ENCODE results near the gene TNFRSF1B. TPM values are rescaled to one million over a fixed set of nuclear protein-coding genes. Genes with fewer than 3 reads are reported as not detected.

TNFRSF1B gene
- total RNA-seq, 3 donors from 2014 or later (not counting 1 experiment from before 2014, with no cell fraction given): 152 to 173 (median 172) TPM

DNA sequence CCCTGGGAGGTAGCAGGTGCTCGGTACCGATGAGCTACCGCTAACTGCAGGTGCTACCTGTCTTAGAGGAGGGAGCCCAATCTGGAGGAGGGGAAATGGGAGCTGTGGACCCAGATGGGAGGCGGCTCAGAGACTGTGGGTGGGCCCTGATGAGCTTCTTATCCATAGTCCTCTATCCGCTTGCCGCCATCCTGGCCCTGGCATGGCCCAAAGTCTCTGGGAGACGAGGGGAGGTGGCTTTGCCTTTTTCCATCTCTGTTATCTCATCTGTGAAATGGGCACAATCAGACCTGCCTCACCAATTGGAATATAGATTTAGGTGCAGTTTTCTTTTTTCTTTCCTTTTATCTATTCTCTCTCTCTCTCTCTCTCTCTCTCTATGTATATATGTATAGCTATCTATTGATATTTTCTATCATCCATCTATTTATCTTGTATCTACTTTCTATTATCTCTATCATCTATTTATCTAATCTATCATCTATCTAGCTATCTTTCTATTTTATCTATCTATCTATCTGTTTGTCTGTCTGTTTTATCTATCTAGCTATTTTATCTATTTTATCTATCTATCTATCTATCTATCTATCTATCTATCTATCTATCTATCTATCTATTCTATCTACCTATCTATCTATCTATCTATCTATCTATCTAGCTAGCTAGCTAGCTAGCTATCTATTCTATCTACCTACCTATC lies 16.5 kb downstream of the TNFRSF1B start:
- no peaks in the 10 kb centered on the region for H3K9me3 Mint-ChIP-seq
- DNase-seq (no peak), ATAC-seq (no peak)
- 92% methylated on average over 7 of the region's 7 CpGs for whole genome bisulfite sequencing (ENCODE audit: insufficient coverage)
- H3K9me3 ChIP-seq (ENCODE audit: control insufficient read depth, insufficient read depth, low read length): no peaks in the 10 kb centered on the region
- peak overlapping the region; percentile 99 for H3K27ac Mint-ChIP-seq
- peaks cover 38% of the 10 kb centered on the region for H3K36me3 ChIP-seq (ENCODE audit: control insufficient read depth, insufficient read depth, low read length)
- no peak overlapping the region for H3K27ac ChIP-seq (ENCODE audit: low read length)
- peaks cover 68 to 97% of the 10 kb centered on the region in 2 donors for H3K4me1 Mint-ChIP-seq
- peaks cover 95% of the 10 kb centered on the region for H3K4me1 ChIP-seq (ENCODE audit: control insufficient read depth, insufficient read depth, low read length)
- H3K27me3 ChIP-seq (ENCODE audit: control insufficient read depth, insufficient read depth, low read length): no peaks in the 10 kb centered on the region
- no peaks in the 10 kb centered on the region for H3K27me3 Mint-ChIP-seq (ENCODE audit: low read depth in 2 of 2)
- no peak for TF ChIP-seq CTCF (IDR thresholded peaks at IDR 0.05)
- intact Hi-C loops (cut with micrococcal nuclease): no loop called here
- H3K36me3 Mint-ChIP-seq: no peaks in the 10 kb centered on the region
- no peak overlapping the region for H3K4me3 Mint-ChIP-seq
- H3K4me3 ChIP-seq (ENCODE audit: low read length): no peak overlapping the region

DNA sequence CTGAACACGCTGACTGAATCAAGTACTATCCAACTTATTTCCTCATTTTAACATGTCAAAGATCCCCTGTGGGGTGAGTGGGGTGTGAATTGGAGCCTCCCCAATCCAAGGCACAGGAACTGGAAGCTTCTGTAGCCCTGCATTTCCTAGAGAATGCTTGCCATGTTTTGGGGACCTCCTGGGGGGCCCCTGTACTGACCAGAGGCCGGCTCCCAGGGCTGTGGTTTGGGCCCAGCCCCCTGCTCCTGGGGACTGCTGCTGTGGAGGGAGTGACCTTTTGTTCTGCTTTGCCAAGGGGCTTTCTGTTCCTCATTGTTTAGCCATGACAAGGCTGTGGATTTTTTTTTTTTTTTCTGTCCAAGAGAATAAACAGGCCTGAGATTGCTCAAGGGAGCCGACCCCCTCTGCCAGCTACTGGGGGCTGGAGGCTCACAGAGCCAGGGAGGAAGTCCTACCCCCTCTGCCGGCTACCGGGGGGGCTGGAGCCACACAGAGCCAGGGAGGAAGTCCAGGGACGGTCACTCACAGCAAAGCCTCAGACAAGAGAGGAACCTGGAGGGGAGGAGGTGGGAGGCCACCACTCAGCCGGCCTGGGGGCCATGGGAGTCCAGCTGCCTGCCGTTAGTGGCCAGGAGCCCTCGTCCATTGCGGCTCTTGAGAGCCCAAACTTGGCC lies 17.4 kb downstream of the TNFRSF1B start:
- peak; percentile 36 to 63 (median 48) for ATAC-seq
- Mint-ChIP-seq H3K9me3 (no peaks in the 10 kb centered on the region), H3K36me3 (no peaks in the 10 kb centered on the region), H3K27ac (peak overlapping the region; percentile 99), H3K4me1 (peaks cover 66 to 97% of the 10 kb centered on the region in 2 donors), H3K27me3 (ENCODE audit: low read depth in 2 of 2) (no peaks in the 10 kb centered on the region), H3K4me3 (peak overlapping the region; percentile 55)
- intact Hi-C loops (cut with micrococcal nuclease): no loop called here
- no peaks in the 10 kb centered on the region for H3K9me3 ChIP-seq (ENCODE audit: control insufficient read depth, insufficient read depth, low read length)
- peak overlapping the region; percentile 46 for H3K27ac ChIP-seq (ENCODE audit: low read length)
- DNase-seq: no peak
- 34% methylated on average over 8 of the region's 10 CpGs for WGBS (ENCODE audit: insufficient coverage)
- no peak overlapping the region for H3K4me3 ChIP-seq (ENCODE audit: low read length)
- TF ChIP-seq CTCF (IDR thresholded peaks at IDR 0.05): no peak
- peaks cover 94% of the 10 kb centered on the region for H3K4me1 ChIP-seq (ENCODE audit: control insufficient read depth, insufficient read depth, low read length)
- H3K36me3 ChIP-seq (ENCODE audit: control insufficient read depth, insufficient read depth, low read length): peaks cover 43% of the 10 kb centered on the region
- H3K27me3 ChIP-seq (ENCODE audit: control insufficient read depth, insufficient read depth, low read length): no peaks in the 10 kb centered on the region

GRCh38 chr1:12185036-12185917 lies 18.5 kb downstream of the TNFRSF1B start:
- Histone ChIP-seq H3K4me1 (ENCODE audit: control insufficient read depth, insufficient read depth, low read length) (peaks cover 89% of the 10 kb centered on the region), H3K27me3 (ENCODE audit: control insufficient read depth, insufficient read depth, low read length) (no peaks in the 10 kb centered on the region), H3K36me3 (ENCODE audit: control insufficient read depth, insufficient read depth, low read length) (peaks cover 40% of the 10 kb centered on the region), H3K4me3 (ENCODE audit: low read length) (no peak overlapping the region), H3K27ac (ENCODE audit: low read length) (peak overlapping the region; percentile 46), H3K9me3 (ENCODE audit: control insufficient read depth, insufficient read depth, low read length) (no peaks in the 10 kb centered on the region)
- peaks cover 67 to 96% of the 10 kb centered on the region in 2 donors for H3K4me1 Mint-ChIP-seq
- H3K27ac Mint-ChIP-seq: peak overlapping the region; percentile 99
- H3K36me3 Mint-ChIP-seq: no peaks in the 10 kb centered on the region
- no peak for TF ChIP-seq CTCF (IDR thresholded peaks at IDR 0.05)
- H3K9me3 Mint-ChIP-seq: no peaks in the 10 kb centered on the region
- H3K27me3 Mint-ChIP-seq (ENCODE audit: low read depth in 2 of 2): no peaks in the 10 kb centered on the region
- intact Hi-C loops (cut with micrococcal nuclease): no loop called here
- WGBS (ENCODE audit: insufficient coverage): 85% methylated on average over 19 of the region's 19 CpGs
- DNase-seq: no peak
- no peak for ATAC-seq
- H3K4me3 Mint-ChIP-seq: peak overlapping the region; percentile 52
